Keratinocyte (primary cell): ENCODE results near the gene RNF130. TPM values are rescaled to one million over a fixed set of nuclear protein-coding genes. Genes with fewer than 3 reads are reported as not detected.

Experiments used
- DNase-seq: peaks from one replicate; pipeline ENCODE4 v3.0.0-alpha.2; 2011; ENCODE audit warnings: low read depth, missing footprints, low spot score
- FAIRE-seq: peaks from 2 replicates; lab custom pipeline; 2011; peaks lifted over from hg19 to GRCh38; lab: Jason Lieb, UNC
- H2AFZ ChIP-seq: 2 replicates; pipeline ENCODE4 v1.6.0; 2012; ENCODE audit warnings: low read length, control low read depth, inconsistent platforms; ENCODE audit not compliant: control insufficient read depth
- H3K27ac ChIP-seq: 2 replicates; pipeline ENCODE4 v1.5.1; 2011; ENCODE audit warnings: low read length; ENCODE audit not compliant: control insufficient read depth, insufficient read depth
- H3K27me3 ChIP-seq: 3 replicates; pipeline ENCODE4 v1.6.0; 2011; ENCODE audit warnings: low read length; ENCODE audit not compliant: control insufficient read depth, insufficient read depth; ENCODE audit errors: extremely low read depth
- H3K36me3 ChIP-seq, 2 experiments: 2 replicates in 1 of 2; 3 replicates in 1 of 2; pipeline ENCODE4 v1.5.1; 2011; ENCODE audit warnings: low read length in 2 of 2, mild to moderate bottlenecking in 1 of 2; ENCODE audit not compliant: control insufficient read depth in 2 of 2, insufficient read depth in 2 of 2; ENCODE audit errors: extremely low read depth in 1 of 2
- H3K4me1 ChIP-seq: 3 replicates; pipeline ENCODE4 v1.5.1; 2011; ENCODE audit warnings: low read length; ENCODE audit not compliant: control insufficient read depth, insufficient read depth; ENCODE audit errors: extremely low read depth
- H3K4me2 ChIP-seq: 3 replicates; pipeline ENCODE4 v1.6.0; 2011; ENCODE audit warnings: low read depth, low read length; ENCODE audit not compliant: control insufficient read depth, insufficient read depth; ENCODE audit errors: extremely low read depth
- H3K4me3 ChIP-seq, 3 experiments: fragments of 200-600 bp in 1 of 3; sonication (generic) in 1 of 3; 2 replicates in 2 of 3; 3 replicates in 1 of 3; pipeline ENCODE4 v1.5.1; 2011 to 2016; ENCODE audit warnings: low read length in 3 of 3, mild to moderate bottlenecking in 3 of 3, control low read depth in 2 of 3, inconsistent platforms in 1 of 3, low read depth in 1 of 3, mixed read lengths in 1 of 3, mixed run types in 1 of 3, moderate library complexity in 1 of 3; ENCODE audit not compliant: control insufficient read depth in 2 of 3, insufficient read depth in 2 of 3; ENCODE audit errors: extremely low read depth in 1 of 3
- H3K79me2 ChIP-seq: 2 replicates; pipeline ENCODE4 v1.6.0; 2012; ENCODE audit warnings: low read length; ENCODE audit not compliant: control insufficient read depth, insufficient read depth
- H3K9ac ChIP-seq: 3 replicates; pipeline ENCODE4 v1.6.0; 2011; ENCODE audit warnings: low read length; ENCODE audit not compliant: control insufficient read depth, insufficient read depth; ENCODE audit errors: extremely low read depth
- H3K9me1 ChIP-seq: 3 replicates; pipeline ENCODE4 v1.6.0; 2011; ENCODE audit warnings: low read length; ENCODE audit not compliant: control insufficient read depth, insufficient read depth; ENCODE audit errors: extremely low read depth
- H3K9me3 ChIP-seq: 2 replicates; pipeline ENCODE4 v1.5.1; 2012; ENCODE audit warnings: low read depth, low read length; ENCODE audit not compliant: control insufficient read depth
- H4K20me1 ChIP-seq: 3 replicates; pipeline ENCODE4 v1.6.0; 2011; ENCODE audit warnings: low read length; ENCODE audit not compliant: control insufficient read depth, insufficient read depth; ENCODE audit errors: extremely low read depth
- CTCF ChIP-seq, 3 experiments: IDR thresholded peaks in 1 of 3; conservative IDR thresholded peaks in 1 of 3; optimal IDR thresholded peaks in 1 of 3; 2 replicates in 2 of 3; 3 replicates in 1 of 3; pipeline versions ENCODE3 to v1.5.1; 2011; ENCODE audit warnings: low read length in 3 of 3, mild to moderate bottlenecking in 3 of 3, moderate library complexity in 2 of 3, control low read depth in 1 of 3, inconsistent platforms in 1 of 3; ENCODE audit not compliant: insufficient read depth in 2 of 3; ENCODE audit errors: extremely low read depth in 1 of 3
- EZH2 ChIP-seq: IDR thresholded peaks from one replicate; pipeline ENCODE4 v1.6.1; 2012; ENCODE audit warnings: inconsistent platforms, mild to moderate bottlenecking, low read length, moderate library complexity
- dilution Hi-C: fragments of 300-500 bp; cut with MboI; formaldehyde crosslinking; loops from one replicate; pipeline ENCODE4 v1.7.0; 2020; ENCODE audit warnings: low sequenced_read_pairs; ENCODE audit not compliant: extremely low pct_ligation_motif_present
- polyA plus RNA-seq, 5 experiments: library from polyadenylated mRNA; depleted of rRNA in 3 of 5; stranded (reverse) in 3 of 5; stranded (forward) in 1 of 5; unstranded in 1 of 5; fragments of >200 nt; gene quantifications; 1 replicate in 1 of 5; 2 replicates in 3 of 5; 3 replicates in 1 of 5; pipeline versions ENCODE4 v1.2.1 to v1.2.3, GENCODE V29; 2011 to 2012; ENCODE audit warnings: missing spikeins in 2 of 5, low read depth in 1 of 5, low replicate concordance in 1 of 5

Gene RNF130
- polyA plus RNA-seq, 1 donor (not counting 4 experiments of a cell fraction or from before 2014, with no cell fraction given): 20.0 TPM

GRCh38 chr5:180075703-180076102, 4.1 kb upstream of the RNF130 start:
- Histone ChIP-seq H3K4me3 (no peak overlapping the region), H3K9me3 (peaks cover 4% of the 10 kb centered on the region), H4K20me1 (no peaks in the 10 kb centered on the region), H3K27ac (no peak overlapping the region), H3K4me1 (peaks cover 1% of the 10 kb centered on the region), H2AFZ (no peak overlapping the region), H3K9me1 (no peaks in the 10 kb centered on the region), H3K27me3 (peaks cover 13% of the 10 kb centered on the region), H3K79me2 (no peaks in the 10 kb centered on the region), H3K9ac (no peak overlapping the region), H3K36me3 (no peaks in the 10 kb centered on the region), H3K4me2 (no peak overlapping the region)
- TF ChIP-seq EZH2 (no peak), CTCF (optimal IDR thresholded peaks at IDR 0.05 in 1 of 3, IDR thresholded peaks at IDR 0.05 in 1 of 3, conservative IDR thresholded peaks at IDR 0.05 in 1 of 3; ENCODE audit: extremely low read depth in 1 of 3, insufficient read depth in 2 of 3, low read length in 3 of 3) (no peak)
- FAIRE-seq (no peak), DNase-seq (no peak)
- dilution Hi-C loops: no loop called here

- TF ChIP-seq CTCF (optimal IDR thresholded peaks at IDR 0.05 in 1 of 3, IDR thresholded peaks at IDR 0.05 in 1 of 3, conservative IDR thresholded peaks at IDR 0.05 in 1 of 3; ENCODE audit: extremely low read depth in 1 of 3, insufficient read depth in 2 of 3, low read length in 3 of 3) (no peak), EZH2 (no peak)
- Histone ChIP-seq H3K27me3 (peaks cover 13% of the 10 kb centered on the region), H3K27ac (no peak overlapping the region), H3K79me2 (peaks cover 7% of the 10 kb centered on the region), H3K9ac (no peak overlapping the region), H3K36me3 (no peaks in the 10 kb centered on the region), H4K20me1 (no peaks in the 10 kb centered on the region), H3K9me3 (peaks cover 4% of the 10 kb centered on the region), H3K4me1 (peaks cover 10% of the 10 kb centered on the region), H3K4me2 (no peak overlapping the region), H2AFZ (no peak overlapping the region), H3K4me3 (no peak overlapping the region), H3K9me1 (no peaks in the 10 kb centered on the region)
- dilution Hi-C loops: no loop called here
- DNase-seq (no peak), FAIRE-seq (no peak)
These were observed 2.9 kb upstream of the RNF130 start for GRCh38 chr5:180074462-180074861.
